Loucy (cell line): ENCODE data around the gene IGF2BP3.

Experiments
- H2AFZ ChIP-seq: fragments of 200-600 bp; sonication (generic); 2 replicates; pipeline ENCODE4 v1.6.0; 2016; ENCODE audit warnings: antibody characterized with exemption, mild to moderate bottlenecking, low read length, moderate library complexity
- H3F3A ChIP-seq: fragments of 200-600 bp; 2 replicates; pipeline ENCODE4 v1.6.0; 2016; ENCODE audit warnings: antibody characterized with exemption, low read depth, mild to moderate bottlenecking
- H3K27me3 ChIP-seq: fragments of 200-600 bp; sonication (generic); 2 replicates; pipeline ENCODE4 v1.6.1; 2014; ENCODE audit warnings: low read length, mild to moderate bottlenecking; ENCODE audit not compliant: insufficient read depth, poor library complexity, severe bottlenecking
- H3K36me3 ChIP-seq: fragments of 200-600 bp; sonication (generic); 2 replicates; pipeline ENCODE4 v1.6.1; 2016; ENCODE audit warnings: low read length; ENCODE audit not compliant: insufficient read depth
- H3K4me1 ChIP-seq: fragments of 200-600 bp; sonication (generic); 2 replicates; pipeline ENCODE4 v1.5.1; 2014; ENCODE audit warnings: low read length, mild to moderate bottlenecking; ENCODE audit not compliant: insufficient read depth, poor library complexity, severe bottlenecking
- H3K4me2 ChIP-seq: fragments of 200-600 bp; sonication (generic); 2 replicates; pipeline ENCODE4 v1.6.0; 2014; ENCODE audit warnings: antibody characterized with exemption, low read length, low read depth, mild to moderate bottlenecking; ENCODE audit not compliant: poor library complexity, severe bottlenecking
- H3K4me3 ChIP-seq: fragments of 200-600 bp; sonication (generic); 2 replicates; pipeline ENCODE4 v1.5.1; 2014; ENCODE audit warnings: low read length, mild to moderate bottlenecking, mixed read lengths; ENCODE audit not compliant: poor library complexity, severe bottlenecking
- H3K79me2 ChIP-seq: fragments of 200-600 bp; sonication (generic); 2 replicates; pipeline ENCODE4 v1.6.1; 2014; ENCODE audit warnings: low read length; ENCODE audit not compliant: insufficient read depth
- H3K9ac ChIP-seq: fragments of 200-600 bp; sonication (generic); 2 replicates; pipeline ENCODE4 v1.6.0; 2014; ENCODE audit warnings: mild to moderate bottlenecking, low read depth, low read length, moderate library complexity; ENCODE audit not compliant: poor library complexity, severe bottlenecking
- H3K9me2 ChIP-seq: fragments of 200-600 bp; sonication (generic); replicated peaks from 2 replicates; pipeline ENCODE4 v1.6.1; 2016; ENCODE audit warnings: low read depth, low read length, mixed read lengths
- H3K9me3 ChIP-seq: fragments of 200-600 bp; sonication (generic); 2 replicates; pipeline ENCODE4 v1.6.1; 2014; ENCODE audit warnings: mild to moderate bottlenecking, antibody characterized with exemption, low read length, low read depth; ENCODE audit not compliant: insufficient read depth
- H4K20me1 ChIP-seq: fragments of 200-600 bp; sonication (generic); 2 replicates; pipeline ENCODE4 v1.6.0; 2014; ENCODE audit warnings: antibody characterized with exemption, low read length, mild to moderate bottlenecking; ENCODE audit not compliant: insufficient read depth, poor library complexity, severe bottlenecking
- CTCF ChIP-seq: fragments of 200-600 bp; sonication (generic); conservative IDR thresholded peaks from 2 replicates; pipeline ENCODE4 v1.5.1; 2014; ENCODE audit warnings: mild to moderate bottlenecking, antibody characterized with exemption, low read length
- EZH2phosphoT487 ChIP-seq: fragments of 200-600 bp; IDR thresholded peaks from 2 replicates; pipeline ENCODE4 v1.6.1; 2018; ENCODE audit warnings: antibody characterized with exemption, mild to moderate bottlenecking, moderate library complexity, borderline replicate concordance

The IGF2BP3 gene

GRCh38 chr7:23454881-23455526, 15.3 kb downstream of the IGF2BP3 start:
- no peaks in the 10 kb centered on the region for H3K9me2 ChIP-seq
- H3K4me1 ChIP-seq: no peaks in the 10 kb centered on the region
- no peak for TF ChIP-seq CTCF
- TF ChIP-seq EZH2phosphoT487: no peak
- H3K79me2 ChIP-seq: no peaks in the 10 kb centered on the region
- no peaks in the 10 kb centered on the region for H3K36me3 ChIP-seq
- H3K9me3 ChIP-seq: no peaks in the 10 kb centered on the region
- no peaks in the 10 kb centered on the region for H3F3A ChIP-seq
- no peaks in the 10 kb centered on the region for H3K27me3 ChIP-seq
- no peak overlapping the region for H3K4me3 ChIP-seq
- H4K20me1 ChIP-seq: no peaks in the 10 kb centered on the region
- H3K9ac ChIP-seq: no peak overlapping the region
- no peak overlapping the region for H2AFZ ChIP-seq
- H3K4me2 ChIP-seq: no peak overlapping the region

GRCh38 chr7:23450518-23450917, 19.8 kb downstream of the IGF2BP3 start:
- Histone ChIP-seq H3K79me2 (no peaks in the 10 kb centered on the region), H3K9ac (no peak overlapping the region), H3K27me3 (no peaks in the 10 kb centered on the region), H3K4me1 (no peaks in the 10 kb centered on the region), H3K9me2 (no peaks in the 10 kb centered on the region), H3F3A (no peaks in the 10 kb centered on the region), H3K4me3 (no peak overlapping the region), H2AFZ (no peak overlapping the region), H4K20me1 (no peaks in the 10 kb centered on the region), H3K9me3 (no peaks in the 10 kb centered on the region), H3K4me2 (no peak overlapping the region), H3K36me3 (no peaks in the 10 kb centered on the region)
- TF ChIP-seq EZH2phosphoT487 (no peak), CTCF (no peak)

GRCh38 chr7:23449941-23450340, 20.4 kb downstream of the IGF2BP3 start:
- no peaks in the 10 kb centered on the region for H3K36me3 ChIP-seq
- H3K79me2 ChIP-seq: no peaks in the 10 kb centered on the region
- no peak overlapping the region for H3K4me3 ChIP-seq
- no peak for TF ChIP-seq CTCF
- no peak for TF ChIP-seq EZH2phosphoT487
- H3K9me3 ChIP-seq: no peaks in the 10 kb centered on the region
- H3K4me1 ChIP-seq: no peaks in the 10 kb centered on the region
- no peak overlapping the region for H3K9ac ChIP-seq
- no peak overlapping the region for H3K4me2 ChIP-seq
- no peak overlapping the region for H2AFZ ChIP-seq
- no peaks in the 10 kb centered on the region for H3K27me3 ChIP-seq
- H4K20me1 ChIP-seq: no peaks in the 10 kb centered on the region
- no peaks in the 10 kb centered on the region for H3F3A ChIP-seq
- no peaks in the 10 kb centered on the region for H3K9me2 ChIP-seq
